ENCODE data around the gene CACNG8.

CACNG8 gene

DNA sequence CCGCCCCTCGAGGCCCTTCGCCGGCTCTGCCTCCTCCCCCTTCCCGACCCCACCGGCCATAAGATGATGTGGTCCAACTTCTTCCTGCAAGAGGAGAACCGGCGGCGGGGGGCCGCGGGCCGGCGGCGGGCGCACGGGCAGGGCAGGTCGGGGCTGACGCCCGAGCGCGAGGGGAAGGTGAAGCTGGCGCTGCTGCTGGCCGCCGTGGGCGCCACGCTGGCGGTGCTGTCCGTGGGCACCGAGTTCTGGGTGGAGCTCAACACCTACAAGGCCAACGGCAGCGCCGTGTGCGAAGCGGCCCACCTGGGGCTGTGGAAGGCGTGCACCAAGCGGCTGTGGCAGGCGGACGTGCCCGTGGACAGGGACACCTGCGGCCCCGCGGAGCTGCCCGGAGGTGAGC, 30.1 kb downstream of the CACNG8 start:
- no peak overlapping the region for H3K27ac ChIP-seq
- TF ChIP-seq, protein P1, sequence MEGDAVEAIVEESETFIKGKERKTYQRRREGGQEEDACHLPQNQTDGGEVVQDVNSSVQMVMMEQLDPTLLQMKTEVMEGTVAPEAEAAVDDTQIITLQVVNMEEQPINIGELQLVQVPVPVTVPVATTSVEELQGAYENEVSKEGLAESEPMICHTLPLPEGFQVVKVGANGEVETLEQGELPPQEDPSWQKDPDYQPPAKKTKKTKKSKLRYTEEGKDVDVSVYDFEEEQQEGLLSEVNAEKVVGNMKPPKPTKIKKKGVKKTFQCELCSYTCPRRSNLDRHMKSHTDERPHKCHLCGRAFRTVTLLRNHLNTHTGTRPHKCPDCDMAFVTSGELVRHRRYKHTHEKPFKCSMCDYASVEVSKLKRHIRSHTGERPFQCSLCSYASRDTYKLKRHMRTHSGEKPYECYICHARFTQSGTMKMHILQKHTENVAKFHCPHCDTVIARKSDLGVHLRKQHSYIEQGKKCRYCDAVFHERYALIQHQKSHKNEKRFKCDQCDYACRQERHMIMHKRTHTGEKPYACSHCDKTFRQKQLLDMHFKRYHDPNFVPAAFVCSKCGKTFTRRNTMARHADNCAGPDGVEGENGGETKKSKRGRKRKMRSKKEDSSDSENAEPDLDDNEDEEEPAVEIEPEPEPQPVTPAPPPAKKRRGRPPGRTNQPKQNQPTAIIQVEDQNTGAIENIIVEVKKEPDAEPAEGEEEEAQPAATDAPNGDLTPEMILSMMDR (conservative IDR thresholded peaks at IDR 0.05) = no peak
- TF ChIP-seq ZFX (IDR thresholded peaks at IDR 0.05) = no peak

DNA sequence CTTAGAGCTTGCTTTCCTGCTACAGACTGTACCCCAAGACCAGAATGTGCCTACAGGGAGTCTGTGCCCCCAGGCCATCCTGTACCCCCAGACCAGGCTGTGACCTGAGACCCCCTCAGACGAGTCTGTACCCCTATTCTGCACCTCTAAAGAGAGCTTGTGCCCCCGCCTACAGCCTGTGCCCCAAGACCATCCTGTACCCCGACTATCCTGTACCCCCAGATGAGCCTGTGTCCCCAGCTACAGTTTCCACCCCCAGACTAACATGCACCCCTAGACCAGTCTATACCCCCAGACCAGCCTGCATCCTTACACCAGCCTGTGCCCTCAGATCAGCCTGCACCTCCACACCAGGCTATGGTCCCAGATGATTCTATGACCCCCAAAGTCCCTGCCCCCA, 30.7 kb downstream of the CACNG8 start:
- TF ChIP-seq ZFX (IDR thresholded peaks at IDR 0.05) = no peak
- TF ChIP-seq, protein P1 (conservative IDR thresholded peaks at IDR 0.05) = no peak
- no peak overlapping the region for H3K27ac ChIP-seq

DNA sequence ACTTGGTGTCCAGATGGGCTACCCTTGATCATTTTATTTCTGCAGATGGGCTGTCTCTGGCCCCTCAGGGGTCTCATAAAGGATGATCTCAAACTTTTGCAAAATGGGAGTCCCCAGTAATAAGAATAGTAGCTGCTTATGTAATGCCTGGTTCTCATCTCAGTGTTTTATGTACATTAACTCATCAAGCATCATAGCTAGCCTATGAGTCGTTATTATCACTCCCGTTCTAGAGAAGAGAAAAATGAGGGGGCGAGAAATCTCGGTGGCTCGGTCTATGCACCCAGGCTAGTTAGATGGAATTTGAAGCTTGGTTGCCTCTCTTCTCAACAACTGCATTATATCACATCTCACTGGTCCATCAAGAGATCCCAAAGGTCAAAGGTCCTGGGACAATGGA, 32.1 kb downstream of the CACNG8 start:
- H3K27ac ChIP-seq = no peak overlapping the region
- TF ChIP-seq, protein P1 (conservative IDR thresholded peaks at IDR 0.05) = no peak
- no peak for TF ChIP-seq ZFX (IDR thresholded peaks at IDR 0.05)

DNA sequence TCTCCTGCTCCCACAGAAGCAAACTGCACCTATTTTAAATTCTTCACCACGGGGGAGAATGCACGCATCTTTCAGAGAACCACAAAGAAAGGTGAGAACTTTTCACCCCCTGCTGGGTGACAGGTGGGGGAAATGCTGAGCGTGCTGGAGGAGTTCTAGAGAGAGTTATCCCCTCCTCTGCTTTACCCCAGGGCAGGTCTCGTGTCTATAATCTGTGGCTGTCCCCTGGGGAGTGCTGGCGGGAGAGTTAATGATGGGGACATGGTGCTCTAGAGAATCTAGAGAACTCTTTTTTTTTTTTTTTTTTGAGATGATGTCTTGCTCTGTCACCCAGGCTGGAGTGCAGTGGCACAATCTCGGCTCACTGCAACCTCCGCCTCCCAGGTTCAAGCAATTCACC, 35.5 kb downstream of the CACNG8 start:
- TF ChIP-seq, protein P1 (conservative IDR thresholded peaks at IDR 0.05) = no peak
- no peak for TF ChIP-seq ZFX (IDR thresholded peaks at IDR 0.05)
- H3K27ac ChIP-seq = no peak overlapping the region

DNA sequence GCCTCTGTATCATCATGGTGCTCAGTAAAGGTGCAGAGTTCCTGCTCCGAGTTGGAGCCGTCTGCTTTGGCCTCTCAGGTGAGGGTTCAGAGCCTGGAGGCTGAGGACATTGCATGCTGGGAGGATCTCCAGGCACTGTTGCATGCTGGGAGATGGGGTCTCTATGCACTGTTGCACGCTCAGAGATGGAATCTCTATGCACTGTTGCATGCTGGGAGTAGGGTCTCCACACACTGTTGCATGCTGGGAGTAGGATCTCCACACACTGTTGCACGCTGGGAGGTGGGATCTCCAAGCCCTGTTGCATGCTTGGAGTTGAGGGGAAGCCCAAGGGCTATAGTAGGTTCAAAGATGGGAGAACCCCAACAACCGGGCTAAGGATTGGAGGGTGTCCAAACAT, 37.0 kb downstream of the CACNG8 start:
- TF ChIP-seq, protein P1 (conservative IDR thresholded peaks at IDR 0.05) = no peak
- TF ChIP-seq ZFX (IDR thresholded peaks at IDR 0.05) = no peak
- no peak overlapping the region for H3K27ac ChIP-seq

DNA sequence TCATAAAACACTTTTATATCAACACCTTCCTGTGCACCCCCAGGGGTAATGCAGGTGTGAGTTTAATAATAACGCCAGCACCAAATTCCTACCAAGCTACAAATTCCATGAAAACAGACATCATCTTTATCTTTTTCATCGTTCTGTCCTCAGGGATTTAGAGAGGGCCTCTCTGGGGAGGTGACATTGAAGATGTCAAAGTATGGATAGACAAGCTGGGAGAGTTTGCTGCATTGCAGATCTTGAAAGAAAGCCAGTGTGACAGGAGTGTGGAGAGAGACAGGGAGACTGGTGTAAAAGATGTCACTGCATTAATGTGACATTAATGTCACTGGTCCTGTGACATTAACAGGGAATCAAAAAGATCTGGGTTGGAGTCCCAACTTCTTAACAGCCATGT, 38.8 kb downstream of the CACNG8 start:
- no peak overlapping the region for H3K27ac ChIP-seq
- TF ChIP-seq, protein P1 (conservative IDR thresholded peaks at IDR 0.05) = no peak
- TF ChIP-seq ZFX (IDR thresholded peaks at IDR 0.05) = no peak

DNA sequence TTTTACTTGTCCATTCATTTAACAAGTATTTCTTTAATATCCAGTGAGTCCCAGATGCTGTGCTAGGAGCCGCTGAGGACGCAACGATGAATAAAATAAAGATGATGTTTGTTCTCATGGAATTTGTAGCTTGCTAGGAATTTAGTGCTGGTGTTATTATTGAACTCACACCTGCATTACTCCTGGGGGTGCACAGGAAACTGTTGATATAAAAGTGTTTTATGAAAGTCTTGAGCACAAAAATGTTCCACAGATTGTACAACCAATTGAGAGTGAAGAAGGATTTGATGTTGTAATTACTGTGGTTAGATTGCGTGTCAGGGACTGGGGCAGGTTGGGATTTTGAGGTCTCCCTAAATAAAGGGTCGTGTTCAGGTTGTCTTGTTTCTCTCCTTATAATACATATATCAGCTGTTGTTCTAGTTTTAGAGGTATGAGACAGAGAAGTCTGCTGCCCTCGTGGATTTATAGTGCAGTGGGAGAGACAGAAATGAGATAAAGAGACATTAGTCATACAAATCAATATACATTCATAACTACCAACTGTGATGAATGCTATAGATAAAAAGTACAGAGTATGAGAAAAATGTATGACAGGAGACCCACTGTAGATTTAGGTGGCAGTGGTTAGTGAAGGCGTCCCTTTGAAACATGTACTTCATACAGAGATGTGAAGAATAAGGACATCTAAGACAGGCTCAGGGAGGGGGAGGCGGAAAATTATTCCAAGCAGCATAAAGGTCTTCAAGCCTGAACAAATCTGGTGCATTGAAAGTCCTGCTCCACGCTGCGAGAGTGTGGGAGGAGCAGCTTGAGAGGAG, 40.0 kb downstream of the CACNG8 start:
- no peak overlapping the region for H3K27ac ChIP-seq

More for the DNA sequence above, 40.0 kb downstream of the CACNG8 start:
- TF ChIP-seq, protein P1 (conservative IDR thresholded peaks at IDR 0.05) = no peak
- no peak for TF ChIP-seq ZFX (IDR thresholded peaks at IDR 0.05)
